ENCODE results near the gene LARP4B. TPM values are rescaled to one million over a fixed set of nuclear protein-coding genes. Genes with fewer than 3 reads are reported as not detected.
A peak's percentile ranks its signal among the peaks of the same experiment; 100 is the strongest.

Gene LARP4B
- total RNA-seq, 1 experiment from 2014 or later: 181 TPM

GRCh38 chr10:851901-852300 lies 79.6 kb downstream of the LARP4B start:
- no peak for DNase-seq
- CTCF ChIA-PET: interaction anchor here (0.6 kb wide), 1 partner anchor 188 kb away, joined by 3 read pairs; no protein-coding TSS in a partner anchor
- intact Hi-C loops (cut with micrococcal nuclease; ENCODE audit: unreplicated experiment): no loop called here
- no peak for TF ChIP-seq CTCF (IDR thresholded peaks at IDR 0.05; ENCODE audit: unreplicated experiment)
- Mint-ChIP-seq H3K27me3 (ENCODE audit: unreplicated experiment) (no peaks in the 10 kb centered on the region), H3K27ac (ENCODE audit: unreplicated experiment) (no peak overlapping the region), H3K4me3 (ENCODE audit: low read depth, unreplicated experiment) (no peak overlapping the region), H3K36me3 (ENCODE audit: insufficient read depth, unreplicated experiment) (peaks cover 84% of the 10 kb centered on the region), H3K9me3 (ENCODE audit: low read depth, unreplicated experiment) (peaks cover 2% of the 10 kb centered on the region), H3K4me1 (ENCODE audit: low read depth, unreplicated experiment) (peaks cover 10% of the 10 kb centered on the region)
- no TSS peak for BruUV-seq (replicated peaks)

GRCh38 chr10:850093-850492 lies 81.4 kb downstream of the LARP4B start:
- H3K4me3 Mint-ChIP-seq (ENCODE audit: low read depth, unreplicated experiment): no peak overlapping the region
- peaks cover 22% of the 10 kb centered on the region for H3K4me1 Mint-ChIP-seq (ENCODE audit: low read depth, unreplicated experiment)
- intact Hi-C loops (cut with micrococcal nuclease; ENCODE audit: unreplicated experiment): no loop called here
- no peaks in the 10 kb centered on the region for H3K27me3 Mint-ChIP-seq (ENCODE audit: unreplicated experiment)
- no peak for TF ChIP-seq CTCF (IDR thresholded peaks at IDR 0.05; ENCODE audit: unreplicated experiment)
- BruUV-seq (replicated peaks): no TSS peak
- no peak overlapping the region for H3K27ac Mint-ChIP-seq (ENCODE audit: unreplicated experiment)
- H3K9me3 Mint-ChIP-seq (ENCODE audit: low read depth, unreplicated experiment): peaks cover 2% of the 10 kb centered on the region
- H3K36me3 Mint-ChIP-seq (ENCODE audit: insufficient read depth, unreplicated experiment): peaks cover 82% of the 10 kb centered on the region
- no peak for DNase-seq
- CTCF ChIA-PET: no interaction called here

- Mint-ChIP-seq H3K4me1 (ENCODE audit: low read depth, unreplicated experiment) (peaks cover 22% of the 10 kb centered on the region), H3K9me3 (ENCODE audit: low read depth, unreplicated experiment) (peaks cover 2% of the 10 kb centered on the region), H3K4me3 (ENCODE audit: low read depth, unreplicated experiment) (no peak overlapping the region), H3K27me3 (ENCODE audit: unreplicated experiment) (no peaks in the 10 kb centered on the region), H3K27ac (ENCODE audit: unreplicated experiment) (no peak overlapping the region), H3K36me3 (ENCODE audit: insufficient read depth, unreplicated experiment) (peaks cover 83% of the 10 kb centered on the region)
- DNase-seq: no peak
- no peak for TF ChIP-seq CTCF (IDR thresholded peaks at IDR 0.05; ENCODE audit: unreplicated experiment)
- CTCF ChIA-PET: no interaction called here
- BruUV-seq (replicated peaks): no TSS peak
- intact Hi-C loops (cut with micrococcal nuclease; ENCODE audit: unreplicated experiment): no loop called here
Observed at GRCh38 chr10:847868-848267, 83.6 kb downstream of the LARP4B start.

- DNase-seq: no peak
- no peak for TF ChIP-seq CTCF (IDR thresholded peaks at IDR 0.05; ENCODE audit: unreplicated experiment)
- CTCF ChIA-PET: no interaction called here
- Mint-ChIP-seq H3K4me1 (ENCODE audit: low read depth, unreplicated experiment) (peaks cover 22% of the 10 kb centered on the region), H3K27ac (ENCODE audit: unreplicated experiment) (peak overlapping the region; percentile 65), H3K36me3 (ENCODE audit: insufficient read depth, unreplicated experiment) (peaks cover 86% of the 10 kb centered on the region), H3K27me3 (ENCODE audit: unreplicated experiment) (no peaks in the 10 kb centered on the region), H3K4me3 (ENCODE audit: low read depth, unreplicated experiment) (no peak overlapping the region), H3K9me3 (ENCODE audit: low read depth, unreplicated experiment) (peaks cover 2% of the 10 kb centered on the region)
- intact Hi-C loops (cut with micrococcal nuclease; ENCODE audit: unreplicated experiment): no loop called here
- BruUV-seq (replicated peaks): no TSS peak
Observed at GRCh38 chr10:846126-846685, 85.3 kb downstream of the LARP4B start.

Measured in Calu3 (cell line).